SK-N-SH (cell line): ENCODE results near the gene SMC1B. TPM values are rescaled to one million over a fixed set of nuclear protein-coding genes. Genes with fewer than 3 reads are reported as not detected.

Source experiments
- CTCF ChIA-PET: fragments of 300-600, 350-600 bp; formaldehyde crosslinking; extraction: SDS; loops from one replicate; lab custom pipeline; 2021; lab: Yijun Ruan, JAX
- POLR2A ChIA-PET: fragments of 350-600 bp; sonication (Branson Sonifier 250); formaldehyde crosslinking; extraction: SDS; loops from one replicate; lab custom pipeline; 2020; ENCODE audit warnings: antibody characterized with exemption, inconsistent platforms; lab: Yijun Ruan, JAX
- DNase-seq: peaks from one replicate; pipeline ENCODE4 v3.0.0; 2012
- H2AFZ ChIP-seq: fragments of 200-600 bp; sonication (generic); 2 replicates; pipeline ENCODE4 v1.8.1; 2016; ENCODE audit warnings: antibody characterized with exemption, mild to moderate bottlenecking, low read depth
- H3F3A ChIP-seq: fragments of 200-600 bp; sonication (generic); replicated peaks from 2 replicates; pipeline ENCODE3; 2016; ENCODE audit warnings: antibody characterized with exemption, mild to moderate bottlenecking; ENCODE audit not compliant: insufficient read depth
- H3K27ac ChIP-seq, 2 experiments: fragments of 200-500 bp in 1 of 2; fragments of 200-600 bp in 1 of 2; sonication (Bioruptor generic) in 1 of 2; sonication (generic), shearing (Covaris generic) in 1 of 2; 2 replicates each; pipeline versions ENCODE4 v1.5.1 to v1.6.1; 2014 to 2016; ENCODE audit warnings: low read depth in 2 of 2, inconsistent platforms in 1 of 2, low read length in 1 of 2, mild to moderate bottlenecking in 1 of 2, mixed read lengths in 1 of 2
- H3K27me3 ChIP-seq: fragments of 200-600 bp; sonication (generic), shearing (Covaris generic); 2 replicates; pipeline ENCODE4 v1.6.1; 2016; ENCODE audit warnings: mixed run types; ENCODE audit not compliant: insufficient read depth
- H3K36me3 ChIP-seq, 2 experiments: fragments of 200-500 bp in 1 of 2; fragments of 200-600 bp in 1 of 2; sonication (Bioruptor generic) in 1 of 2; sonication (generic) in 1 of 2; replicated peaks in 1 of 2; 2 replicates each; pipeline versions ENCODE3 to v1.5.1; 2014 to 2016; ENCODE audit warnings: low read length in 1 of 2, mild to moderate bottlenecking in 1 of 2; ENCODE audit not compliant: insufficient read depth in 2 of 2, control insufficient read depth in 1 of 2
- H3K4me1 ChIP-seq, 2 experiments: fragments of 200-500 bp in 1 of 2; fragments of 200-600 bp in 1 of 2; sonication (Bioruptor generic) in 1 of 2; sonication (generic), shearing (Covaris generic) in 1 of 2; 2 replicates each; pipeline versions ENCODE4 v1.5.1 to v1.6.1; 2014 to 2016; ENCODE audit warnings: low read depth in 1 of 2, low read length in 1 of 2, mixed run types in 1 of 2; ENCODE audit not compliant: insufficient read depth in 2 of 2, control insufficient read depth in 1 of 2
- H3K4me2 ChIP-seq: fragments of 200-600 bp; sonication (generic), shearing (Covaris generic); 2 replicates; pipeline ENCODE4 v1.6.1; 2017; ENCODE audit warnings: mixed run types
- H3K4me3 ChIP-seq, 2 experiments: fragments of 200-500 bp in 1 of 2; fragments of 200-600 bp in 1 of 2; sonication (Bioruptor generic) in 1 of 2; sonication (generic), shearing (Covaris generic) in 1 of 2; 2 replicates each; pipeline versions ENCODE4 v1.5.1 to v1.8.1; 2014 to 2016; ENCODE audit warnings: low read depth in 2 of 2, inconsistent platforms in 1 of 2, low read length in 1 of 2, mild to moderate bottlenecking in 1 of 2, mixed read lengths in 1 of 2, moderate library complexity in 1 of 2
- H3K79me2 ChIP-seq: fragments of 200-600 bp; sonication (generic); 2 replicates; pipeline ENCODE4 v1.8.1; 2017; ENCODE audit warnings: mild to moderate bottlenecking; ENCODE audit not compliant: insufficient read depth
- H3K9ac ChIP-seq: fragments of 200-600 bp; sonication (generic); 2 replicates; pipeline ENCODE4 v1.6.1; 2017; ENCODE audit warnings: mixed run types
- H3K9me2 ChIP-seq: fragments of 200-600 bp; sonication (generic); 2 replicates; pipeline ENCODE4 v1.6.1; 2017; ENCODE audit warnings: mixed run types
- H3K9me3 ChIP-seq: fragments of 200-600 bp; sonication (generic); 2 replicates; pipeline ENCODE4 v1.6.1; 2017; ENCODE audit warnings: mixed run types, mild to moderate bottlenecking, moderate library complexity
- H4K20me1 ChIP-seq: fragments of 200-600 bp; sonication (generic); 2 replicates; pipeline ENCODE4 v1.6.1; 2017; ENCODE audit warnings: mild to moderate bottlenecking, mixed run types; ENCODE audit not compliant: insufficient read depth
- CHD2 ChIP-seq: fragments of 150-350 bp; IDR thresholded peaks from 2 replicates; pipeline ENCODE4 v1.6.1; 2018; ENCODE audit warnings: low read length; ENCODE audit not compliant: partially characterized antibody
- EP300 ChIP-seq, 2 experiments: IDR thresholded peaks; 2 replicates each; pipeline versions ENCODE4 v1.4.0 to v1.6.1; 2012; ENCODE audit warnings: borderline replicate concordance in 1 of 2, low read depth in 1 of 2, low read length in 1 of 2
- EZH2phosphoT487 ChIP-seq: fragments of 200-600 bp; sonication (generic); IDR thresholded peaks from 2 replicates; pipeline ENCODE4 v1.6.1; 2017; ENCODE audit warnings: low read depth, mixed run types, mild to moderate bottlenecking, antibody characterized with exemption, moderate library complexity, borderline replicate concordance
- FOSL2 ChIP-seq: IDR thresholded peaks from 2 replicates; pipeline ENCODE4 v1.4.0; 2012; ENCODE audit warnings: low read depth, mild to moderate bottlenecking, moderate library complexity, borderline replicate concordance
- FOXJ3 ChIP-seq: sonication (generic); formaldehyde crosslinking; IDR thresholded peaks from 2 replicates; pipeline ENCODE4 v1.5.1; 2020; ENCODE audit warnings: mild to moderate bottlenecking, missing genetic modification reagents
- GABPA ChIP-seq: IDR thresholded peaks from 2 replicates; pipeline ENCODE4 v1.4.0; 2012; ENCODE audit warnings: low read depth, mild to moderate bottlenecking
- GATA2 ChIP-seq: sonication (generic); formaldehyde crosslinking; IDR thresholded peaks from 2 replicates; pipeline ENCODE4 v1.5.0; 2020; ENCODE audit warnings: mild to moderate bottlenecking, missing genetic modification reagents
- NFIC ChIP-seq: IDR thresholded peaks from 2 replicates; pipeline ENCODE4 v1.4.0; 2012; ENCODE audit warnings: borderline replicate concordance
- RCOR1 ChIP-seq: fragments of 150-350 bp; IDR thresholded peaks from 2 replicates; pipeline ENCODE4 v1.6.1; 2017; ENCODE audit warnings: antibody characterized with exemption, low read length
- RFX5 ChIP-seq: IDR thresholded peaks from 2 replicates; pipeline ENCODE4 v1.6.1; 2012; ENCODE audit warnings: mild to moderate bottlenecking, improper control_type of control experiment, low read length
- RXRA ChIP-seq: IDR thresholded peaks from 2 replicates; pipeline ENCODE4 v1.4.0; 2012; ENCODE audit warnings: low read depth, mild to moderate bottlenecking, borderline replicate concordance
- SIN3A ChIP-seq: IDR thresholded peaks from 2 replicates; pipeline ENCODE4 v1.6.1; 2012; ENCODE audit warnings: low read depth, mild to moderate bottlenecking, low read length, moderate library complexity, borderline replicate concordance
- TAF1 ChIP-seq: IDR thresholded peaks from 2 replicates; pipeline ENCODE4 v1.6.1; 2012; ENCODE audit warnings: low read depth, mild to moderate bottlenecking, low read length, moderate library complexity, borderline replicate concordance
- TEAD4 ChIP-seq: IDR thresholded peaks from 2 replicates; pipeline ENCODE4 v1.4.0; 2012; ENCODE audit warnings: mild to moderate bottlenecking, borderline replicate concordance; ENCODE audit not compliant: insufficient read depth
- WGBS: methylation state at CpG from one replicate; pipeline ENCODE4 v1.1.6; 2017; ENCODE audit warnings: low lambda C conversion rate; 5-methylcytosine and 5-hydroxymethylcytosine counted together
- polyA plus RNA-seq, 3 experiments: library from polyadenylated mRNA; depleted of rRNA; stranded (reverse); fragments of >200 nt; gene quantifications; 2 replicates each; pipeline ENCODE4 v1.2.3, GENCODE V29; 2012
- TF ChIP-seq, protein P1 (sequence below): IDR thresholded peaks from 2 replicates; pipeline ENCODE4; 2012
- TF ChIP-seq, protein P2 (sequence below): IDR thresholded peaks from 2 replicates; pipeline ENCODE4 v1.6.1; 2012; ENCODE audit warnings: mild to moderate bottlenecking, low read depth, low read length, moderate library complexity
- TF ChIP-seq, protein P3 (sequence below): IDR thresholded peaks from 2 replicates; pipeline ENCODE4 v1.4.0; 2012; ENCODE audit warnings: low read depth, borderline replicate concordance
- TF ChIP-seq, protein P4 (sequence below): IDR thresholded peaks from 2 replicates; pipeline ENCODE4 v1.4.0; 2012; ENCODE audit warnings: low read depth, borderline replicate concordance
- TF ChIP-seq, protein P5 (sequence below): fragments of 150-350 bp; IDR thresholded peaks from 2 replicates; pipeline ENCODE4 v1.6.1; 2016; ENCODE audit warnings: mild to moderate bottlenecking, low read depth, low read length
- TF ChIP-seq, protein P6 (sequence below): IDR thresholded peaks from 2 replicates; pipeline ENCODE4 v1.4.0; 2012; ENCODE audit warnings: low read depth

The SMC1B gene
- polyA plus RNA-seq, 1 of the 3 experiments (the other 2 are of a cell fraction), result not detected

DNA sequence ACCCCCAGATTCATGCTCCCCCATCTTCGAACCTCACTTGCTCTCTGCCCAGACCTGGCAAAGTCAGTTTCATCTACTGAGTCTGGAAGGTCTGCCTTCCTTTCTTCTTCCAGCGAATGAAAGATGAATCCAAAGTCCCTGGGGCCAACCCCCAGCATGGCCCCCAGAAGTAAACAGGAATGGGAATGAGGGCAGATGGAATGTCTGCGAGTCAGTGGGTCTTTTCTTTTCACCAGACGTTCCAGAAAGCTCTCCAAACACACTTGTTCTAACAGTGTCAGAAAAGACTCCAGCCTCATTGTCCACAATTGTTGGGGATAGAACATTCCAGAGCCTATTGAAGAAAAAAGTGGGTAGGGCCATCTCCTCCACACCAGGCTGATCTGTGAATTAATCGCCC, 28.7 kb upstream of the SMC1B start:
- DNase-seq, result no peak
- H2AFZ ChIP-seq, result no peak overlapping the region
- WGBS, result 78% methylated on average over 4 of the region's 5 CpGs
- no peaks in the 10 kb centered on the region for H4K20me1 ChIP-seq
- TF ChIP-seq, protein P1, sequence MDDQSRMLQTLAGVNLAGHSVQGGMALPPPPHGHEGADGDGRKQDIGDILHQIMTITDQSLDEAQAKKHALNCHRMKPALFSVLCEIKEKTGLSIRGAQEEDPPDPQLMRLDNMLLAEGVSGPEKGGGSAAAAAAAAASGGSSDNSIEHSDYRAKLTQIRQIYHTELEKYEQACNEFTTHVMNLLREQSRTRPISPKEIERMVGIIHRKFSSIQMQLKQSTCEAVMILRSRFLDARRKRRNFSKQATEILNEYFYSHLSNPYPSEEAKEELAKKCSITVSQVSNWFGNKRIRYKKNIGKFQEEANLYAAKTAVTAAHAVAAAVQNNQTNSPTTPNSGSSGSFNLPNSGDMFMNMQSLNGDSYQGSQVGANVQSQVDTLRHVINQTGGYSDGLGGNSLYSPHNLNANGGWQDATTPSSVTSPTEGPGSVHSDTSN, result no peak
- no peak for TF ChIP-seq RXRA
- TF ChIP-seq EZH2phosphoT487, result no peak
- TF ChIP-seq RCOR1, result no peak
- TF ChIP-seq RFX5, result no peak
- TF ChIP-seq TEAD4, result no peak
- TF ChIP-seq FOXJ3 (CRISPR knock-in tag), result no peak
- no peak for TF ChIP-seq EP300 (IDR thresholded peaks at IDR 0.05; ENCODE audit: borderline replicate concordance in 1 of 2, low read depth in 1 of 2, low read length in 1 of 2)
- no peak for TF ChIP-seq SIN3A
- TF ChIP-seq, protein P2, sequence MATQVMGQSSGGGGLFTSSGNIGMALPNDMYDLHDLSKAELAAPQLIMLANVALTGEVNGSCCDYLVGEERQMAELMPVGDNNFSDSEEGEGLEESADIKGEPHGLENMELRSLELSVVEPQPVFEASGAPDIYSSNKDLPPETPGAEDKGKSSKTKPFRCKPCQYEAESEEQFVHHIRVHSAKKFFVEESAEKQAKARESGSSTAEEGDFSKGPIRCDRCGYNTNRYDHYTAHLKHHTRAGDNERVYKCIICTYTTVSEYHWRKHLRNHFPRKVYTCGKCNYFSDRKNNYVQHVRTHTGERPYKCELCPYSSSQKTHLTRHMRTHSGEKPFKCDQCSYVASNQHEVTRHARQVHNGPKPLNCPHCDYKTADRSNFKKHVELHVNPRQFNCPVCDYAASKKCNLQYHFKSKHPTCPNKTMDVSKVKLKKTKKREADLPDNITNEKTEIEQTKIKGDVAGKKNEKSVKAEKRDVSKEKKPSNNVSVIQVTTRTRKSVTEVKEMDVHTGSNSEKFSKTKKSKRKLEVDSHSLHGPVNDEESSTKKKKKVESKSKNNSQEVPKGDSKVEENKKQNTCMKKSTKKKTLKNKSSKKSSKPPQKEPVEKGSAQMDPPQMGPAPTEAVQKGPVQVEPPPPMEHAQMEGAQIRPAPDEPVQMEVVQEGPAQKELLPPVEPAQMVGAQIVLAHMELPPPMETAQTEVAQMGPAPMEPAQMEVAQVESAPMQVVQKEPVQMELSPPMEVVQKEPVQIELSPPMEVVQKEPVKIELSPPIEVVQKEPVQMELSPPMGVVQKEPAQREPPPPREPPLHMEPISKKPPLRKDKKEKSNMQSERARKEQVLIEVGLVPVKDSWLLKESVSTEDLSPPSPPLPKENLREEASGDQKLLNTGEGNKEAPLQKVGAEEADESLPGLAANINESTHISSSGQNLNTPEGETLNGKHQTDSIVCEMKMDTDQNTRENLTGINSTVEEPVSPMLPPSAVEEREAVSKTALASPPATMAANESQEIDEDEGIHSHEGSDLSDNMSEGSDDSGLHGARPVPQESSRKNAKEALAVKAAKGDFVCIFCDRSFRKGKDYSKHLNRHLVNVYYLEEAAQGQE, result no peak
- no peak for TF ChIP-seq NFIC
- TF ChIP-seq, protein P3, sequence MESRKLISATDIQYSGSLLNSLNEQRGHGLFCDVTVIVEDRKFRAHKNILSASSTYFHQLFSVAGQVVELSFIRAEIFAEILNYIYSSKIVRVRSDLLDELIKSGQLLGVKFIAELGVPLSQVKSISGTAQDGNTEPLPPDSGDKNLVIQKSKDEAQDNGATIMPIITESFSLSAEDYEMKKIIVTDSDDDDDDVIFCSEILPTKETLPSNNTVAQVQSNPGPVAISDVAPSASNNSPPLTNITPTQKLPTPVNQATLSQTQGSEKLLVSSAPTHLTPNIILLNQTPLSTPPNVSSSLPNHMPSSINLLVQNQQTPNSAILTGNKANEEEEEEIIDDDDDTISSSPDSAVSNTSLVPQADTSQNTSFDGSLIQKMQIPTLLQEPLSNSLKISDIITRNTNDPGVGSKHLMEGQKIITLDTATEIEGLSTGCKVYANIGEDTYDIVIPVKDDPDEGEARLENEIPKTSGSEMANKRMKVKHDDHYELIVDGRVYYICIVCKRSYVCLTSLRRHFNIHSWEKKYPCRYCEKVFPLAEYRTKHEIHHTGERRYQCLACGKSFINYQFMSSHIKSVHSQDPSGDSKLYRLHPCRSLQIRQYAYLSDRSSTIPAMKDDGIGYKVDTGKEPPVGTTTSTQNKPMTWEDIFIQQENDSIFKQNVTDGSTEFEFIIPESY, result no peak
- TF ChIP-seq TAF1, result no peak
- TF ChIP-seq CHD2, result no peak
- TF ChIP-seq, protein P4, sequence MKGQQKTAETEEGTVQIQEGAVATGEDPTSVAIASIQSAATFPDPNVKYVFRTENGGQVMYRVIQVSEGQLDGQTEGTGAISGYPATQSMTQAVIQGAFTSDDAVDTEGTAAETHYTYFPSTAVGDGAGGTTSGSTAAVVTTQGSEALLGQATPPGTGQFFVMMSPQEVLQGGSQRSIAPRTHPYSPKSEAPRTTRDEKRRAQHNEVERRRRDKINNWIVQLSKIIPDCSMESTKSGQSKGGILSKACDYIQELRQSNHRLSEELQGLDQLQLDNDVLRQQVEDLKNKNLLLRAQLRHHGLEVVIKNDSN, result no peak
- no peak for TF ChIP-seq GATA2 (CRISPR knock-in tag)
- TF ChIP-seq, protein P5, sequence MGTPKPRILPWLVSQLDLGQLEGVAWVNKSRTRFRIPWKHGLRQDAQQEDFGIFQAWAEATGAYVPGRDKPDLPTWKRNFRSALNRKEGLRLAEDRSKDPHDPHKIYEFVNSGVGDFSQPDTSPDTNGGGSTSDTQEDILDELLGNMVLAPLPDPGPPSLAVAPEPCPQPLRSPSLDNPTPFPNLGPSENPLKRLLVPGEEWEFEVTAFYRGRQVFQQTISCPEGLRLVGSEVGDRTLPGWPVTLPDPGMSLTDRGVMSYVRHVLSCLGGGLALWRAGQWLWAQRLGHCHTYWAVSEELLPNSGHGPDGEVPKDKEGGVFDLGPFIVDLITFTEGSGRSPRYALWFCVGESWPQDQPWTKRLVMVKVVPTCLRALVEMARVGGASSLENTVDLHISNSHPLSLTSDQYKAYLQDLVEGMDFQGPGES, result no peak
- no peak for TF ChIP-seq FOSL2
- no peak for TF ChIP-seq GABPA
- TF ChIP-seq, protein P6, sequence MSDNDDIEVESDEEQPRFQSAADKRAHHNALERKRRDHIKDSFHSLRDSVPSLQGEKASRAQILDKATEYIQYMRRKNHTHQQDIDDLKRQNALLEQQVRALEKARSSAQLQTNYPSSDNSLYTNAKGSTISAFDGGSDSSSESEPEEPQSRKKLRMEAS, result no peak
- no peaks in the 10 kb centered on the region for H3F3A ChIP-seq
- no peaks in the 10 kb centered on the region for H3K27me3 ChIP-seq
- no peak overlapping the region for H3K27ac ChIP-seq
- H3K79me2 ChIP-seq, result no peaks in the 10 kb centered on the region
- no peaks in the 10 kb centered on the region for H3K9me3 ChIP-seq
- H3K4me2 ChIP-seq, result no peak overlapping the region
- ChIA-PET CTCF (interaction anchor here (0.8 to 7.8 kb wide), 8 partner anchors 10 to 169 kb away, joined by 3 to 108 read pairs (median 4); no protein-coding TSS in a partner anchor), POLR2A (no interaction called here)
- no peaks in the 10 kb centered on the region for H3K36me3 ChIP-seq
- no peaks in the 10 kb centered on the region for H3K9me2 ChIP-seq
- peaks cover 0 to 6% of the 10 kb centered on the region in 2 experiments; a peak in 1 of 4 replicates for H3K4me1 ChIP-seq
- H3K9ac ChIP-seq, result no peak overlapping the region
- H3K4me3 ChIP-seq, result no peak overlapping the region
